ENCODE results near the gene NOC2L. TPM values are rescaled to one million over a fixed set of nuclear protein-coding genes. Genes with fewer than 3 reads are reported as not detected.

Gene NOC2L
- total RNA-seq, result 51.8 and 58.1 TPM in 2 replicates

DNA sequence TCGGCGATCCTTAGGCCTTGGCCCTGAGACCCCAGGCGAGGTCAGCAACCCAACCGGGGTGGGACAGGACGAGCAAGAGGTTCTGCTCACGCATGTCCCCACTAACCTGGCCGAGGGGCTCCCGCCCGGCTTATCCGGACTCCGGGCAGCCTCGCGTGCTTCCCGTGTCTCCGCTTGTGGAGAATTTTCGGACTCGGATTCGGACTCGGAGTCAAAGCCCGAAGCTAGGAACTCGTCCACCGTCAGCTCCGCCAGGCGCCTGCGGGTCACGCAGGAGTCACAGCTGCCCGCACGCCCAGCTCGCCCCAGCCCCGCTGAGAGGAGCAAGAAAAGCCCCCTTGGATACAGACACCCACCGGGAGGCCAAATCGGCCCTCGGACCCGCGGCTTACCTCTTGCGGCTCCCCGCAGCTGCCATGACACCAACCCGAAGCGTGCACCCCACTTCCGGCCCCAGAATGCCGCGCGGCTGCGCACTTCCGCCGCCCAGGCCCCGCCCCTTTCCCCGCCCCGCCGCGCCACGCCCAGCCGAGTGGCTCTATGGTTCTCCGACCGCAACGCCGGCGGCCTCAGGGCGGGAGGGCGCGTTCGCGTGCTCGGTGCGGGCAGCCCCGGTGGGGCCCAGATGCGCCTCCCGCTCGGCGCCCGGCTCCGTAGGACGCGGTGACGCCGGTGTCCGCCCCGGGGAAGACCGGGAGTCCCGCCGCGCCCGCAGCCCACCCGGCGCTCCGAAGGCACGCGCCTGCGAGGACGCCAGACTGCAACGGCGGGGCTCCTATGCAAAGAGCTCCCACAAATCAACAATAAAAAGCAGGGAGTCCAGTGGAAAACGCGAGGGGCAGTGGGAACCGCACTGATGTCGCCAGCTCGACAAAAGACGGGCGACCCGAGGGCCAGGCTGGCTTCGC is at the start of gene NOC2L:
TSS of gene NOC2L (minus strand) at position 434 of the 908 bp plus-strand sequence. CDS start at position 418, 16 bp downstream.

DNA sequence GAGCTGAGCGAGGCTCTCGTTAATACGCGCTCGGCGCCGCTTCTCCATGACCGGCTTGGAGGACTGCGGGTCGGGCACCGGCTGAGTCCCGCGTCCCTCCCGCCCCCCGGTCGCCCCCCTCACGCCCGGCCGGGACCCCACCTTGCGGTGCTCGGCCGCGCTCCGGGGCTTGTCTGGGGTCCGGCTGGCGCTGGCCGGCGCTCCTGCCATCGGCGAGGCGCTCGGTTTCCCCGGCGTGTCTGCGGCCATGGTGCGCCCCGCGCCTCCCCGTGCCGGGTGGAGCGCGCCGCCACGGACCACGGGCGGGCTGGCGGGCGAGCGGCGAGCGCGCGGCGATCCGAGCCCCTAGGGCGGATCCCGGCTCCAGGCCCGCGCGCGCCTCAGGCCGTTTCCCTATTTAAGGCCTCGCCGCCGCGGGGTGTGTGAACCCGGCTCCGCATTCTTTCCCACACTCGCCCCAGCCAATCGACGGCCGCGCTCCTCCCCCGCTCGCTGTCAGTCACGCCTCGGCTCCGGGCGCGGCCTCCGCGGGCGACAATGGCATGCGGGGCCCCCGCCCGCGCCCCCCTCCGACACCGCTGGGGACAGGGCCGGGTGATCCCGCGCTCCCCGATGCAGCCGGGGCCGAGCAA is 40.8 kb upstream of the NOC2L start, which contains the start of gene HES4:
TSS of gene HES4 (minus strand) at position 373 of the 632 bp plus-strand sequence. CDS start at position 249, 124 bp downstream.

DNA sequence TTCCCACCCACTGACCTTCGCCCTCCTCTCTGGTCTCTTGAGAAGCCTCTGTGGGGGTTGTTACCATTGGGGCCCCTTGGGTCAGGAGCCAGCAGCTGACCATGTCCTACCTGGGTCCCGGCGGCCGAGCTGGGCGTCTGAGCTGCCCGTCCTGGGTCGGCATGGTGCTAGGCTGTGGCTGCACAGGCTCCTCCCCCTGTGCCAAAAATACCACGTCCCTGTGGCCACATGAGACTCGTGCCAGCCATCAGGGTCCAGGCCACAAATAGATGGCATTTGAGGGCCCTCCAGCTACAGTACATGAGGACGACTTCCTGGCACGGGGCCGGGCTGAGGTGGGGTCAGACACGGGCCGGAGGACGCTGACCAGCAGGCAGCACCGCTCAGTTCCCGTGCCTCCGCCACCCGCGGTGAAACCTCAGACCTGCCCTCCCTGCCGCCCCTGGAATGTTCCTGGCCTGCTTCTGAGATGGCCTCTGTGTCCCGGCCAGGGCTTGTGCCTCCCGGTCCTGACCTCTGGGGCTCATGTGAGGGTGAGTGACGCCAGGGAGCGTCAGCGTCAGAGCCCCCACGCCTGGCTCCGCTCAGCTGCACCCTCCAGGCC is 23.0 kb upstream of the NOC2L start, which contains the start of gene PERM1:
TSS of gene PERM1 (minus strand) at position 139 of the 604 bp plus-strand sequence. CDS start 1,064 bp downstream, outside the sequence.

DNA sequence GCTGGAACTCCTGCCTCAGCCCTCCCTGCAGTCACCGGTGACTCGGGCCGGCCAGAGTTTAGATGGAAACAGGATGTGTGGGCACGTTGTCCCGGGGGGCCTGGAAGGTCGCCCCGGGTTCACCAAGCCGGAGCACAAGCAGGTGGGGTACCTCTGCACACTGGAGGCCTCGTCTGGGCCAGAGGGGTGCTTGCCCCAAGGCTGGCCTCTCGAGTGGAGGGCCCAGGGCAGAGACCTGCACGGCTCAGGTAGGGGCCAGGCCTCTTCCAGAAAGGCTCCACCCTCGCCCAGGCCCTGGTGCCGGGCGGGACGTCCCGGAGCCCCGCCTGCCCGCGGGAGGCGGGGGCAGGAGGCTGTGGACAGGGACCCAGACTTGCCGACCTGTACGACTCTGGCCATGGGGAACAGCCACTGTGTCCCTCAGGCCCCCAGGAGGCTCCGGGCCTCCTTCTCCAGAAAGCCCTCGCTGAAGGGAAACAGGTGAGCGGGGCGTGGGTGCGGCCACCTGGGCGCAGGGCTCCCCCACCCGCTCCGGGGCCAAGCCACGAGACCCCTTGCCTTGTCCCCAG is 7.2 kb upstream of the NOC2L start, which contains the start of gene PLEKHN1:
TSS of gene PLEKHN1 (plus strand) at position 348 of the 569 bp plus-strand sequence. CDS start at position 398, 50 bp downstream.

DNA sequence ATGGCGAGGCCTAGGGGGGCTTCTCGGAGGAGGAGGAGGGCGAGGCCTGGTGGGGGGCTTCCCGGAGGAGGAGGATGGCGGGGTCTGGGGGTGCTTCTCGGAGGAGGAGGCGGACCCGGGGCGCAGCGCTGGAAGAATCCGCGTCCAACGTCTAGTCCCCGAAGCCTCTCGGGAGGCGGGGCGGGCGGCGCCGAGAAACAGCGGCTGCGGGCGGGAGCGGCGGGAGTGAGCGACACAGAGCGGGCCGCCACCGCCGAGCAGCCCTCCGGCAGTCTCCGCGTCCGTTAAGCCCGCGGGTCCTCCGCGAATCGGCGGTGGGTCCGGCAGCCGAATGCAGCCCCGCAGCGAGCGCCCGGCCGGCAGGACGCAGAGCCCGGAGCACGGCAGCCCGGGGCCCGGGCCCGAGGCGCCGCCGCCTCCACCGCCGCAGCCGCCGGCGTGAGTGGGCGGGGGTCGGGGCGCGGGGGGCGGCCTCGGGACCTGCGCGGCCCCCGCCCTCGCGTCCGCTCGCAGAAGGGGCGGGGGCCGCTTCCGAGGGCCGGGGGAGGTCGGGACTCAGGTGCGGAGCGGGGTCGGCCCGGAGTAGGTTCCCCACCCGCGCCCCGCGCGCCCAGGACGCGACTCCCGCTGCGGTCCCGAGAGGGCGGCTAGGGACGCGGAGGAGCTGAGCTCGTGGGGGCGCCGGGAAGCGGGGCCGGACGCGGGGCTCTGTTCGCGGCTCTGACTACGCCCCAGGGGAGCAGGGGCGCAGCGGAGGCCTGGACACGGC is 1.5 kb upstream of the NOC2L start, which contains the start of gene KLHL17:
TSS of gene KLHL17 (plus strand) at position 222 of the 769 bp plus-strand sequence. CDS start at position 332, 110 bp downstream.

DNA sequence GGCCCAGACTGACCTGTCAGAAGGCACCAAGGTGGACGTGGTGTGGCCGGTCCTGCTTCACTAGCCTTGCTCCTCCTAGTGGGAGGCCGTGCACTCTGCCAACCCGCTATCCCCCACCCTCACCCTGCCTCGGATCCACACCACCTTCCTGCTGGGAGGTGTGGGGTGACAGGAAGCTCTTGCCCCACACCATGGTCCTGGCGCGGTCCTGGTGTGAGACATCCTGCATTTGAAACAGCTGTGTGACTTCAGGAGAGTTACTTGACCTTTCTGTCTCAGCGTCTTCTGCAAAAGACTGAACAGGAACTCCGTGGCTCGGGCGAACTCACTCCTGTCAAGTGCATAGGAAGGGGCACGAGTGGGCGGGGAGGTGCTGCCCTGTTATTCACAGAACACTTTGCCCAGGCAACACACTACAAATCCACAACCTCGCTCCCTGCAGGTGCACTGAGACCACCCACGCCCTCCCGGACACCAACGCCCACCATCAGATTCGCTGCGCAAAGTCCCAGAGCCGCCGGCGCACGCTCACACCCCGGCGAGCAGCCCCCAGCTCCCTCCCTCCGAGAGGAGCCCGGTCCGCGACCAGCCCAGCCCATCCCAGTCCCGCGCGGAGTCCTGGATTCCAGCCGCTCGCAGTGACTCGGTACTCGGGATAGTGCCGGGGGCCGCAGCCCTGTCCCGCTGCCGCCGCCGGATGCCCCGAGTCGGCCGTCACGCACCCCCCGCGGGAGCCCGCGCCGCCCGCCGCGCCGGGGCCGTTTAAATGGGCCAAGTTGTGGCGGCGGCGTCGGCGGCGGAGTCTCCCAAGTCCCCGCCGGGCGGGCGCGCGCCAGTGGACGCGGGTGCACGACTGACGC is 35.7 kb downstream of the NOC2L start, which contains the start of gene SAMD11:
TSS of gene SAMD11 (plus strand) at position 793 of the 860 bp plus-strand sequence. CDS start 509 bp downstream, outside the sequence.

Other genes with a start within 250 kb of the NOC2L start
- 0.17 and 0.22 TPM in 2 replicates for gene SAMD11, start 35.3 kb downstream of the NOC2L start, total RNA-seq
- gene KLHL17, start 1.3 kb upstream of the NOC2L start, total RNA-seq, result 2.7 and 3.2 TPM in 2 replicates
- 0.11 and 0.17 TPM in 2 replicates for gene PLEKHN1, start 7.2 kb upstream of the NOC2L start, total RNA-seq
- gene PERM1, start 22.8 kb upstream of the NOC2L start, total RNA-seq, result not detected in 2 replicates
- gene HES4, start 40.8 kb upstream of the NOC2L start, total RNA-seq, result 23.6 and 33.8 TPM in 2 replicates
- 48.2 and 108 TPM in 2 replicates for gene ISG15, start 54.2 kb upstream of the NOC2L start, total RNA-seq
- 41.8 and 48.9 TPM in 2 replicates for gene AGRN, start 60.9 kb upstream of the NOC2L start, total RNA-seq
- gene RNF223, start 115.0 kb upstream of the NOC2L start, total RNA-seq, result not detected in 2 replicates
- 4.7 and 6.1 TPM in 2 replicates for gene C1orf159, start 156.8 kb upstream of the NOC2L start, total RNA-seq
- not detected in 2 replicates for gene TTLL10, start 214.6 kb upstream of the NOC2L start, total RNA-seq
- gene TNFRSF18, start 247.3 kb upstream of the NOC2L start, total RNA-seq, result 0.11 TPM in 1 of 2 replicates, not detected in the other